Activated naive CD4-positive, alpha-beta T cell treated with anti-CD3 and anti-CD28 coated beads for 36 hours (primary cell): ENCODE data around the gene RNF227. TPM values are rescaled to one million over a fixed set of nuclear protein-coding genes. Genes with fewer than 3 reads are reported as not detected.

Source experiments
- CTCF ChIA-PET: fragments of 350-600 bp; sonication (Branson Sonifier 250); formaldehyde crosslinking; loops from one replicate; lab custom pipeline; 2021; ENCODE audit warnings: antibody characterized with exemption; lab: Charles Lee
- DNase-seq: peaks from one replicate; pipeline ENCODE4 v3.0.0-alpha.2; 2020
- H3K27ac Mint-ChIP-seq: one replicate; pipeline ENCODE4 v1.8.0; 2021; ENCODE audit warnings: mild to moderate bottlenecking, mixed read lengths
- H3K27me3 Mint-ChIP-seq: one replicate; pipeline ENCODE4 v1.8.0; 2021; ENCODE audit warnings: low read depth, mixed read lengths
- H3K36me3 Mint-ChIP-seq: one replicate; pipeline ENCODE4 v1.8.0; 2021; ENCODE audit warnings: low read depth, mixed read lengths
- H3K4me1 Mint-ChIP-seq: one replicate; pipeline ENCODE4 v1.8.0; 2021; ENCODE audit warnings: low read depth, mixed read lengths
- H3K4me3 Mint-ChIP-seq: one replicate; pipeline ENCODE4 v1.8.0; 2021; ENCODE audit warnings: mild to moderate bottlenecking, moderate library complexity, mixed read lengths
- H3K9me3 Mint-ChIP-seq: one replicate; pipeline ENCODE4 v1.8.0; 2021; ENCODE audit warnings: mixed read lengths
- intact Hi-C: fragments of 100-400 bp; cut with micrococcal nuclease; formaldehyde crosslinking; loops from one replicate; pipeline ENCODE4 v1.15.1; 2023
- total RNA-seq, 2 experiments: library from RNA; stranded (reverse); gene quantifications; one replicate each; pipeline ENCODE4 v1.2.3, GENCODE V29; 2021

RNF227 gene
- total RNA-seq, 2 experiments from 2014 or later, result 3.1 to 3.8 TPM

- Mint-ChIP-seq H3K4me3 (no peak overlapping the region), H3K36me3 (peaks cover 66% of the 10 kb centered on the region), H3K4me1 (no peaks in the 10 kb centered on the region), H3K9me3 (no peaks in the 10 kb centered on the region), H3K27me3 (no peaks in the 10 kb centered on the region), H3K27ac (no peak overlapping the region)
- no peak for DNase-seq
- intact Hi-C loops, result no loop called here
- CTCF ChIA-PET, result interaction anchor here (1.4 kb wide), 1 partner anchor 15 kb away, joined by 3 read pairs; no protein-coding TSS in a partner anchor
Measured at GRCh38 chr17:7903154-7904103, 12.7 kb downstream of the RNF227 start.

- Mint-ChIP-seq H3K36me3 (peaks cover 72% of the 10 kb centered on the region), H3K4me1 (peaks cover 15% of the 10 kb centered on the region), H3K4me3 (no peak overlapping the region), H3K27ac (peak overlapping the region; percentile 60), H3K27me3 (no peaks in the 10 kb centered on the region), H3K9me3 (no peaks in the 10 kb centered on the region)
- DNase-seq, result peak; percentile 18
- CTCF ChIA-PET, result interaction anchor here (1.2 to 2.1 kb wide), 7 partner anchors 10 to 92 kb away, joined by 3 to 14 read pairs (median 5); no protein-coding TSS in a partner anchor
- intact Hi-C loops, result no loop called here
Measured at GRCh38 chr17:7897773-7898172, 18.3 kb downstream of the RNF227 start.

GRCh38 chr17:7897090-7897489 is 19.0 kb downstream of the RNF227 start:
- Mint-ChIP-seq H3K9me3 (no peaks in the 10 kb centered on the region), H3K36me3 (peaks cover 68% of the 10 kb centered on the region), H3K27me3 (no peaks in the 10 kb centered on the region), H3K4me1 (peaks cover 15% of the 10 kb centered on the region), H3K4me3 (no peak overlapping the region), H3K27ac (peak overlapping the region; percentile 60)
- CTCF ChIA-PET, result interaction anchor here (1.2 to 2.1 kb wide), 4 partner anchors 10 to 62 kb away, joined by 3 to 14 read pairs (median 4); no protein-coding TSS in a partner anchor
- no peak for DNase-seq
- intact Hi-C loops, result no loop called here

- intact Hi-C loops, result no loop called here
- CTCF ChIA-PET, result no interaction called here
- no peak for DNase-seq
- H3K9me3 Mint-ChIP-seq, result no peaks in the 10 kb centered on the region
- H3K27ac Mint-ChIP-seq, result peak overlapping the region; percentile 27
- no peak overlapping the region for H3K4me3 Mint-ChIP-seq
- peaks cover 70% of the 10 kb centered on the region for H3K36me3 Mint-ChIP-seq
- peaks cover 20% of the 10 kb centered on the region for H3K4me1 Mint-ChIP-seq
- no peaks in the 10 kb centered on the region for H3K27me3 Mint-ChIP-seq
Measured at GRCh38 chr17:7894866-7895265, 21.2 kb downstream of the RNF227 start.

GRCh38 chr17:7894226-7894625 is 21.9 kb downstream of the RNF227 start:
- intact Hi-C loops, result no loop called here
- H3K36me3 Mint-ChIP-seq, result peaks cover 67% of the 10 kb centered on the region
- CTCF ChIA-PET, result interaction anchor here (1.0 kb wide), 1 partner anchor 103 kb away, joined by 3 read pairs; no protein-coding TSS in a partner anchor
- no peak overlapping the region for H3K27ac Mint-ChIP-seq
- H3K27me3 Mint-ChIP-seq, result no peaks in the 10 kb centered on the region
- DNase-seq, result no peak
- H3K4me3 Mint-ChIP-seq, result no peak overlapping the region
- peaks cover 20% of the 10 kb centered on the region for H3K4me1 Mint-ChIP-seq
- H3K9me3 Mint-ChIP-seq, result no peaks in the 10 kb centered on the region

GRCh38 chr17:7893187-7893880 is 22.8 kb downstream of the RNF227 start:
- intact Hi-C loops, result no loop called here
- Mint-ChIP-seq H3K27ac (no peak overlapping the region), H3K9me3 (no peaks in the 10 kb centered on the region), H3K36me3 (peaks cover 59% of the 10 kb centered on the region), H3K27me3 (no peaks in the 10 kb centered on the region), H3K4me1 (peaks cover 20% of the 10 kb centered on the region), H3K4me3 (no peak overlapping the region)
- DNase-seq, result no peak
- CTCF ChIA-PET, result interaction anchor here (1.0 kb wide), 1 partner anchor 104 kb away, joined by 3 read pairs; no protein-coding TSS in a partner anchor

GRCh38 chr17:7889166-7889955 is 26.7 kb downstream of the RNF227 start:
- CTCF ChIA-PET, result interaction anchor here (1.2 to 1.5 kb wide), 2 partner anchors 26 to 28 kb away, joined by 4 read pairs; no protein-coding TSS in a partner anchor
- peaks cover 5% of the 10 kb centered on the region for H3K4me1 Mint-ChIP-seq
- intact Hi-C loops, result loop anchor here (5.0 kb wide), 1 partner anchor 298 kb away; no protein-coding TSS in a partner anchor
- no peaks in the 10 kb centered on the region for H3K27me3 Mint-ChIP-seq
- peaks cover 38% of the 10 kb centered on the region for H3K36me3 Mint-ChIP-seq
- no peaks in the 10 kb centered on the region for H3K9me3 Mint-ChIP-seq
- H3K4me3 Mint-ChIP-seq, result no peak overlapping the region
- no peak overlapping the region for H3K27ac Mint-ChIP-seq
- peak; percentile 52 for DNase-seq

- H3K36me3 Mint-ChIP-seq, result peaks cover 28% of the 10 kb centered on the region
- DNase-seq, result peak; percentile 61
- H3K27ac Mint-ChIP-seq, result no peak within 1 kb of the TSS
- H3K27me3 Mint-ChIP-seq, result no peaks in the 10 kb centered on the region
- H3K4me1 Mint-ChIP-seq, result peaks cover 5% of the 10 kb centered on the region
- intact Hi-C loops, result loop anchor here (5.0 kb wide), 1 partner anchor 299 kb away; no protein-coding TSS in a partner anchor
- CTCF ChIA-PET, result interaction anchor here (1.2 to 1.5 kb wide), 2 partner anchors 25 to 27 kb away, joined by 4 read pairs; no protein-coding TSS in a partner anchor
- no peak within 1 kb of the TSS for H3K4me3 Mint-ChIP-seq
- no peaks in the 10 kb centered on the region for H3K9me3 Mint-ChIP-seq
Measured at GRCh38 chr17:7888184-7888920, 27.7 kb downstream of the RNF227 start, which contains the start of gene CHD3. TSS of gene CHD3 (plus strand) at chr17:7888789. CDS start at chr17:7889001, 212 bp downstream.

- Mint-ChIP-seq H3K27me3 (no peaks in the 10 kb centered on the region), H3K27ac (no peak overlapping the region), H3K36me3 (peaks cover 26% of the 10 kb centered on the region), H3K4me1 (peaks cover 5% of the 10 kb centered on the region), H3K9me3 (no peaks in the 10 kb centered on the region), H3K4me3 (no peak overlapping the region)
- peak; percentile 96 for DNase-seq
- CTCF ChIA-PET, result no interaction called here
- intact Hi-C loops, result loop anchor here (1.0 to 5.0 kb wide), 12 partner anchors 25 to 580 kb away; partner anchors contain the start of genes CNTROB, EIF5A, NAA38 and WRAP53
Measured at GRCh38 chr17:7887482-7888183, 28.5 kb downstream of the RNF227 start.

- no peak overlapping the region for H3K4me3 Mint-ChIP-seq
- H3K36me3 Mint-ChIP-seq, result peaks cover 25% of the 10 kb centered on the region
- DNase-seq, result no peak
- intact Hi-C loops, result loop anchor here (1.0 to 5.0 kb wide), 12 partner anchors 25 to 580 kb away; partner anchors contain the start of genes CNTROB, EIF5A, NAA38 and WRAP53
- no peaks in the 10 kb centered on the region for H3K9me3 Mint-ChIP-seq
- H3K27me3 Mint-ChIP-seq, result no peaks in the 10 kb centered on the region
- H3K4me1 Mint-ChIP-seq, result peaks cover 5% of the 10 kb centered on the region
- CTCF ChIA-PET, result interaction anchor here (1.2 kb wide), 1 partner anchor 52 kb away, joined by 3 read pairs; no protein-coding TSS in a partner anchor
- no peak overlapping the region for H3K27ac Mint-ChIP-seq
Measured at GRCh38 chr17:7887038-7887481, 29.0 kb downstream of the RNF227 start.
